OCI-LY7 (cell line): Measurements from ENCODE around the gene UBE2E1.

Experiments used
- CTCF ChIP-seq: fragments of 200-600 bp; sonication (generic); conservative IDR thresholded peaks from 2 replicates; pipeline ENCODE4 v1.5.1; 2014; ENCODE audit warnings: mild to moderate bottlenecking, antibody characterized with exemption, low read length, moderate library complexity, mixed read lengths
- EZH2phosphoT487 ChIP-seq: fragments of 200-600 bp; sonication (generic); IDR thresholded peaks from 2 replicates; pipeline ENCODE4 v1.6.1; 2018; ENCODE audit warnings: low read depth, borderline replicate concordance, mild to moderate bottlenecking, mixed run types, antibody characterized with exemption, low read length, moderate library complexity, mixed read lengths

- TF ChIP-seq CTCF (no peak), EZH2phosphoT487 (no peak)
These were observed 80.6 kb downstream of the UBE2E1 start for GRCh38 chr3:23886311-23886710.
